T-helper 2 cell (primary cell): ENCODE measurements around the gene CORO1C.
"Not testable (repeated sequence)": the region's sequence is repeated elsewhere in the genome, so short reads cannot be mapped to it uniquely, and the experiment has no call there.

Experiments
- DNase-seq, 5 experiments: peaks; one replicate each; pipeline versions ENCODE4 v3.0.0 to v3.0.0-alpha.2; 2012 to 2022
- total RNA-seq, 2 donors: gene quantifications; one replicate each; lab custom pipeline; 2026; lab: John Stamatoyannopoulos, UW

The CORO1C gene
- total RNA-seq, result 6.2 to 9.0 reads per million in 2 donors

- DNase-seq, result peak; percentile 83 to 96 (median 93)
Measured at GRCh38 chr12:108731105-108731865, at the start of gene CORO1C. CORO1C (minus strand) TSS chr12:108731518; CDS start chr12:108701318, 30,200 bp downstream.

- DNase-seq, result no peak
Measured at GRCh38 chr12:108779998-108780688, 48.8 kb upstream of the CORO1C start.

GRCh38 chr12:108778053-108778452 is 46.7 kb upstream of the CORO1C start:
- DNase-seq, result no peak

GRCh38 chr12:108777156-108777555 is 45.8 kb upstream of the CORO1C start:
- no peak for DNase-seq

- no peak for DNase-seq
Measured at GRCh38 chr12:108773798-108774788, 42.8 kb upstream of the CORO1C start.

- DNase-seq, result no peak
Measured at GRCh38 chr12:108772891-108773797, 41.8 kb upstream of the CORO1C start.

GRCh38 chr12:108772247-108772646 is 40.9 kb upstream of the CORO1C start:
- no peak for DNase-seq

GRCh38 chr12:108771835-108772234 is 40.5 kb upstream of the CORO1C start:
- not testable (repeated sequence) for DNase-seq

GRCh38 chr12:108770963-108771362 is 39.6 kb upstream of the CORO1C start:
- no peak for DNase-seq

- no peak for DNase-seq
Measured at GRCh38 chr12:108770269-108770829, 39.0 kb upstream of the CORO1C start.

- DNase-seq, result peak in 1 of 5 experiments; percentile 22
Measured at GRCh38 chr12:108768591-108769500, 37.5 kb upstream of the CORO1C start.

GRCh38 chr12:108766294-108766693 is 35.0 kb upstream of the CORO1C start:
- DNase-seq, result no peak

GRCh38 chr12:108765289-108765764 is 34.0 kb upstream of the CORO1C start:
- no peak for DNase-seq

GRCh38 chr12:108764540-108765288 is 33.4 kb upstream of the CORO1C start:
- no peak for DNase-seq

- no peak for DNase-seq
Measured at GRCh38 chr12:108761226-108761625, 29.9 kb upstream of the CORO1C start.

GRCh38 chr12:108759924-108760323 is 28.6 kb upstream of the CORO1C start:
- DNase-seq, result no peak

- no peak for DNase-seq
Measured at GRCh38 chr12:108757856-108758255, 26.5 kb upstream of the CORO1C start.

- DNase-seq, result no peak
Measured at GRCh38 chr12:108756421-108756820, 25.1 kb upstream of the CORO1C start.

GRCh38 chr12:108755481-108755880 is 24.2 kb upstream of the CORO1C start:
- DNase-seq, result no peak
